Erythroblast (primary cell): ENCODE measurements around the gene SFSWAP.

Experiments used
- GATA1 ChIP-seq: IDR thresholded peaks from 2 replicates; pipeline ENCODE4 v1.6.1; 2011; ENCODE audit warnings: low read depth, mild to moderate bottlenecking, control low read depth, low read length, moderate library complexity
- POLR2A ChIP-seq: IDR thresholded peaks from 2 replicates; pipeline ENCODE4 v1.6.1; 2011; ENCODE audit warnings: mild to moderate bottlenecking, low read length

GRCh38 chr12:131692431-131692830, 18.5 kb upstream of the SFSWAP start:
- TF ChIP-seq POLR2A: no peak
- no peak for TF ChIP-seq GATA1
